ENCODE results near the gene CD55.

Gene CD55

DNA sequence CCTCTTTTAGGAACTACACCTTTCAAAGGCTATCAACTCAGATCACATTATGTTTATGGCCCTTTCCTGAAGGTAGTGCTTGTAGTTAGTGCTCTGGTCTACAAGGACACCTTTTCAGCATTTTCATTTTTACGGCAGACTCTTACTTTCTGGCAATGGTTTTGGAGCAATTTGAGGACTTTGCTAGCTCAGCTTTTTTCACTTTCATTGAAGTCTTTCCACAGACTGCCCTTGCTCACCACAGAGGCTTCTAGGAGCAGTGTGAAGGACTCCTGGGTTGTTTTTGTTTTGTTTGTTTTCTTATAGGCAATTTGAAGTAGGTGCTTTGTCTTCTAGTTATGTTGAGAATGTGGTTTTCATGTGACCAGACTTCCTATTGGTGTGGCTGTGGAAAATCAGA is 43.1 kb downstream of the CD55 start:
- no peak for DNase-seq

DNA sequence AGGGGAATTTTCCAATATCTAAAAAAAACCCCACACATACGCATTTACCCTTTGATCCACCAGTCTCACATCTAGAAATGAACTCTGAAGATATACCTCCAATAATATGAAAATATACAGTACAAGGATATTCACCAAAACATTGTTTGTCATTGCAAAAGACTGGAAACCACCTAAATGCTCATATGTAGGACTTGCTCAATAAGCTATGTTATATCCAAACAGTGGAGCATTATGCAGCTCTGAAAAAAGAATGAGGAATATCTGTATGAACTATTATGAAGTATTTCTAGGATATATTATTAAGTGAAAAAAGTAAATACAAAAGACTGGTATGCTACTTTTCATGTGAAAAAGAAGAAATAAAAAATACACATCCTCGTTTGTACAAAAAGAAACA is 43.6 kb downstream of the CD55 start:
- DNase-seq = no peak

DNA sequence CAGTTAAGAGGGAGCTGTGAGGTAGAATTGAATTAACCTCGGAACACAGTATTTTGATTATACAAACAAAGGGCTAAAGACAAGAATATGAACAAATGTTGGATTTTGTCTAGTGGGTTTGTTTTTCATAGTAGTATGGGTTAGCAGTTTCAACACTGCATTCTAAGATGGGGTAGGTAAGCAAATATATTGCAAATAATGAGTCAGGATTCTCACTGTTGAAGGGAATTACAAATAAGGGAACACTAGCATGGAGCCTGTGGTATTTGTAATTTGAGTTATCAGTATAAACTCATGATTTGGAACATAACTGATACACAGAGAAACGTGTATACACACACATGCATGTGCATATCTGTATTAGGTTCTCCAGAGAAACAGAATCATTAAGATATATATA is 44.5 kb downstream of the CD55 start:
- DNase-seq = no peak

DNA sequence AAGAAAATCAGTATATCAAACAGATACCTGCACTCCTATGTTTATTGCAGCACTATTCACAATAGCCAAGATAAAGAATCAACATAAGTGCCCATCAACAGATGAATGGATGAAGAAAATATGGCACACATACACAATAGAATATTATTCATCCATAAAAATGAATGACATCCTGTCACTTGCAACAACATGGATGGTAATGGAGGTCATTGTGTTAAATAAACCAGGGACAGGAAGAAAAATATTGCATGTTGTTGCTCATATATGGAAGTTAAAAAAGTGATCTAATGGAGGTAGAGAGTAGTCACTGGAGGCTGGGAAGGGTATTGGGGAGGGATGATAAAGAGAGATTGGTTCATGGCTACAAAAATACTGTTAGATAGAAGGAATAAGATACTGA is 67.2 kb downstream of the CD55 start:
- DNase-seq = no peak

DNA sequence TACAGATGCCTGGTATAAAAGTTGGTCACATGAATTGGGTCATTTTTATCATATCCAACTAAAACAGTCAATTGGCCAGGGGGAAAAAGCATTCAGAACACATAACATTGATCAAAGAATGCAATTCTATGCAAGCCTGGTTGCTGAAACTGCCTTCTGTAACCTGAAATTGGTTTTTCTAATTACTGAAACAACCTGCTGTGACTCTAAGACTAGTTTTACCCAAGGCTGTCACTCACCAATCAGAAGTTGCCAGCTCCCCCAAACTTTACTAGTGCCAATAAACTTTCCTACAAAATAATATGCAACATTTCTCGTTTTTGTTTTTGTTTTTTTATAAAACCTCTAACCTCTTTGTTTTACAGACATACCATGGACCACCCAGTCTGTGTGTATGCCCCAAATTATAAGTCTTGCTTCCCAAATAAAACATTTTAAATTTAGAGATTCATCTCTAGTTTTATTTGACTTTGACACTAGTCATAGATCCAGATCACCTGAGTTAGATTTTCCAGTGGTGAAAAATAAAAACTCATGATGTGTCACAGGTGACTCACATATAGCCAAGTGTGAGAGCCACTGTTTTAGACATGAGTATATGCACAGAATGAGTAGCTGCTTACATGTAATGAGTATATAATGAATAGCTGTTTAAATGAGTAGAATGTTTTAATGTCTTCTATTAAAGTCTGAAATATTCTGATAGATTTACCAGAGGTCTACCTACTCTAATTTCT is 68.4 kb downstream of the CD55 start:
- no peak for DNase-seq

DNA sequence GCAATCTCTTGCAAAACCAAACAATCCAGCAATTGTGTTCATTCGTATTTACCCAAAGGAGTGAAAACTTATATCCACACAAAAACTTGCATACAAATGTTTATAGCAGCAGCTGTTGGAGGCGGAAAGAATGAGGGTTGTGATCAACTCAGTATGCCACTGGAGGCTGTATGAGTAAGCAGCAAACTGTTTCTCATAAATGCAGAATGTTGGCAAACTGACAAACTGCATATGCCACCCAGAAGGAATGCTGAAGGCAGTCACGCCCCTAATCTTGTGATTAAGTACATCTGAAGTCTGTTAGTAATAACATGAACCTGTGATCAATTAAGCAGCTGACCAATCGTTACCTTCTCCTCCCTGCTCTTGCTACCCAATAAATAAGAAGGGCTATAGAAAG is 72.1 kb downstream of the CD55 start:
- no peak for DNase-seq

DNA sequence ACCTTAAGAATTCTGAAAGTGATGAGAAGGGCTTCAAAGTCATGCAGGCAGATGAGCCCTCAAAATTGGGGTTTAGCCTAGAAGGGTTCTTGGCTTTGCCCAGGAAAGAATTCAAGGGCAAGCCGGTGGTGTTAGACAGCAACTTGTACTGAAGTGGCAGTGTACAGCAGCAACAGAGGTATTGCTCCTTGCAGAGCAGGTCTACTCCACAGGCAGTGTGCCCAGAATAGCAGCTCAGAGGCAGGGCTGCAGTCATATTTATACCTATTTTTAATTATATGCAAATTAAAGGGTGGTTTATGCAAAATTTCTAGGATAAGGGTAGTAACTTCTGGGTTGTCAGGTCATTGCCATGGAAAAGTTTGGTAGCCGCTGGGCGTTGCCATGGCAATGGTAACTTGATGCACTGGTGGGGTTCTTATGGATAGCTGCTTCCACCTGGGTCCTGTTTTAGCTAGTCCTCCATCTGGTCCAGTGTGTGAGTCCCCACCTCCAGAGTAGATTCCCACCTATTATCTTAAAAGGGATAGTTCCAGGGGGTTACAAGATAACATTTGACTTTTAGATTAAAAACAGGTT is 74.8 kb downstream of the CD55 start:
- DNase-seq = no peak

DNA sequence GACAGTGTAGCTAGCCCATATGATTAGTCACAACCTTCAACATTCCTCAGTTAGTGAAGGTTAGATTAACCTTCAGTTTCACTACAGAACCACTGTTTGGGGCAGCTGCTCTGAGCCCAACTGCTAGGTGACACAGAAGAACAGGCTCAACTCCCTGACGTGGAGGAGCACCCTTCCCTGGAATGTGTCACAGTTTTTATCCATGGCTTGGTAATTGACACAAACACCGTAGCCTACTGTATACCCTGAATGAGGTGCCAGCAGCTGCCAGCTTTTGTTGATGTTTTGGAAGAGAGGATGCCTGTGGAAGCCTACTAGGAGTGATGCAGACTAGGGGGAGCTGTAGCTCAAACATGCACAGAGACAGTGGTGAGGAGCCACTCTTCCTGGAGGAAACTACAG is 76.0 kb downstream of the CD55 start:
- no peak for DNase-seq

DNA sequence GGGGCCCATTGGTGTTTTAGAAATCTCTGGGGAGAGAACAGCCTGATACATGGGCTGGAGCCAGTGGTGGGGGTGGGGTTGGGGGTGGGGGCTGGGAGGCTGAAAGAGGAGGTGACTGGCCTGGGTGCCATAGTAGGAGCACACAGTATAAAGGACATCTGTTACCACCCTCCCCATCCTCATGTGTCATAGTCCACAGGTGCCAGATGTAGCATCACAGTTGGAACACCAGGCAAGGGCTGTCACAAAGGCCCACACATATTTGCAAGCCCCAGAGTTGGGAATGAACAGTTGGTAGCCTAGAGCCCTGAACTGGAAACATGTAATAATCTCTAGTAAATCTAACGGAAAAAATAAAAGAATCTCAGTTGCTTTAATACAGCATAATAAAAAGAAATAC is 77.5 kb downstream of the CD55 start:
- DNase-seq = no peak

DNA sequence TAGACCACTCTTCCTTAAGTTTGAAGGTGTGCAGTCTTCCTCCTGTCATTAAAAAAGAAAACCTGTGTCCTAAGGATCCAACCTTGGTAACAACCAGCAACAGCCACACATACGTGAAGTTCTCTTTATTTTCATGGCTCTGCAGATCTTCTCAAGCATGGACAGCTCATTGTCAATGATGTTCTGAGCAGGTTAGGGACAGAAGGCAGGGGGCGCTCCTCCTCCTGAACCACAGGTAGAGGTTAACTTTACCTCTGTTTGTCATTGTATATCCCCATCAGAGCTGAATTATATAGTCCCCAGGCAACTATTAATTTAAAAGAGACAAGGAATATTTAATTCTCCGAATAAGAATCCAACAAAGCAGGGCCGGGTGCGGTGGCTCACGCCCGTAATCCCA is 80.1 kb downstream of the CD55 start:
- no peak for DNase-seq

DNA sequence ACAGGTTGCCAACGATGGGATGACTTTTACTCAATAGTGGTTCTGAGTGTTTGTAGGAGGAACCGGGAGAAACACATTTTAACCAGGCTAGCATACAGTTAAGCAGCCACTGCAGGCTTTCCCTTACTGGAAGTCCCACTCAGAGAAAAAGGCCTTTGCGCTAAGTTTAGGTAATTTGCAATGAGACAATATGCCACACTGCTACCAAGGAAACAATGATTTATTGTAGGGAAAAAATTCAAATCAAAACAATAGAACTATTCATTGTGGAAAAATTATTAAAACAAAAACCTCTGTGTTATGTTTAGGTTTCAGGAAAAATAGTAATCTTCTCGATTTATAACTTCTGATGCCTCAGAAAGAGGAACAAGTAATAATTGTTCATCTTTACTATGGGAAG is 81.3 kb downstream of the CD55 start:
- no peak for DNase-seq

DNA sequence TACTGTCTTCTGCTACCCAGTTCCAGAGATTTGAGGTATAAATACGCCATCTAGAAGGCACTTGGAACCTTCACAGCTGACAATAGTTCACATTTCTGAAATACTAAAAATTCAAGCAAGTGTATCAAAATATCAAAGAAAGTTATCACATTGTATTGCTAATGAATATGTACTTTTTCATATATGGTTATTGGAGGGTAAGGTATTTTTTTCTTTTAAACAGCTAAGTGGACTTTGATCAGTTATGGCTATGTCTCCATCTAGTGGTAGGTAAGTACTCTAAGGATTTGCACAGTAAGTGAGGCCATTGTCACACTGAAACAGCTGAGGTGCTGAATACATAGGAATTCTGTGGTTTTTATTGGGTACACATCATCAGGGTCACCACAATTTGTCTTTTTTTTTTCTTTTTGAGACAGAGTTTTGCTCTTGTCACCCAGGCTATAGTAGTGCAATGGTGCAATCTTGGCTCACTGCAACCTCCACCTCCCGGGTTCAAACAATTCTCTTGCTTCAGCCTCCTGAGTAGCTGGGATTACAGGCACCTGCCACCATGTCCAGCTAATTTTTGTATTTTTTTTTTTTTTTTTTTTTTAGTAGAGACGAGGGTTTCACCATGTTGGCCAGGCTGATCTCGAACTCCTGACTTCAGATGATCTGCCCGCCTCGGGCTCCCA is 83.5 kb downstream of the CD55 start:
- DNase-seq = peak; percentile 16 to 67

DNA sequence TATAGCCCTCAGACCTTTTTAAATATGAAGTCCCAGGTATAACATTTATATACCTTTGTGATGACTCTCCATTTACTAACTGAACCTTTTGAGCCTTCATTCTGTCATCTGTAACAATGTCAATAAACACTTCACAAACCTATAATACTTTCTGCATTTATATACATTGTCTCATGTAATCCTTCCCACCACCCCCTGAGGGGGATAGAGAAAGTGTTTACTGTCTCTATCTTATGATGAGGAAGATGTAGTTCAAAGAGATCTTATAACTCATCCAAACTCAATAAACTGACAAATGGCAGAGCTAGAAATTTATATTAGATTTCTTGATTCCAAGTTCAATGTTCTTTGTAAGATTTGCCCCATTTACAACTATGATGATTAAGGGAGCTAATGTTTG is 84.3 kb downstream of the CD55 start:
- DNase-seq = no peak

DNA sequence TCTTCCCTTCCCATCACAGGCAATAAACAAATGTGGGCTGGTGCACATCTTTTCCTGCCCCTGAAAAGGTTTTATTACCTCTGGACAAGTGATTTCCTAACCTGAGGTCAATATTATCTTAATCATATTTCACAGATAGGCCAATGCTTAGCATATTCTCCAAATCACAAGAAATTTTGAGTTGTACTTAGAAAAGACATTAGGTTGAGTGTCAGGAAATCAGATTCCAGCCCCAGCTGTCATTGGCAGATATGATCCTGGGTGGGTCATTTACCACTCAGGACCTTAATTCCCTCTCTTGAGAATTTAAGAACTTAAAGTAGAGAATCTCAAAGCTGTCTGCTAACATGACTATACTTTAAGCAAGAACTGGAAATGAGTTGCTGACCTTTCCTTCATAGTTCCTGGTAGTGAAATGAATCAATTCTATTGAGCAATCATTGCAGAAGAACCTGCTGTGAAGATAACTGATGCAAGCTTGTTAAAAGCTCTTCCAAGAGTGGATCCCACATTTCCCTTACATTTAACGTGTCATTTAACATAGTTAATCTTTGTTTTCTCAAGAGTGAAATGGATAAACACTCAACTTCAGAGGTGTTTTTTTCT is 86.3 kb downstream of the CD55 start:
- DNase-seq = no peak

Data from CD4-positive, alpha-beta T cell treated with Interferon alpha-2 for 1 hour (primary cell).